IPS-18a (cell line): ENCODE measurements around the gene TRAF7.

Experiments used
- H3K27ac ChIP-seq: one replicate; pipeline ENCODE4 v1.5.1; 2013; ENCODE audit warnings: low read length
- H3K27me3 ChIP-seq: one replicate; pipeline ENCODE4 v1.6.1; 2013; ENCODE audit warnings: mild to moderate bottlenecking, low read length; ENCODE audit not compliant: control insufficient read depth, insufficient read depth
- H3K36me3 ChIP-seq: one replicate; pipeline ENCODE4 v1.6.1; 2013; ENCODE audit warnings: low read depth, low read length; ENCODE audit not compliant: control insufficient read depth
- H3K4me1 ChIP-seq: one replicate; pipeline ENCODE4 v1.6.1; 2013; ENCODE audit warnings: low read depth, low read length; ENCODE audit not compliant: control insufficient read depth
- H3K4me3 ChIP-seq: one replicate; pipeline ENCODE4 v1.5.1; 2013; ENCODE audit warnings: low read length
- H3K9ac ChIP-seq: one replicate; pipeline ENCODE4 v1.6.1; 2013; ENCODE audit warnings: mild to moderate bottlenecking, low read length, moderate library complexity
- H3K9me3 ChIP-seq: one replicate; pipeline ENCODE4 v1.6.1; 2013; ENCODE audit warnings: low read depth, low read length; ENCODE audit not compliant: control insufficient read depth

TRAF7 gene

GRCh38 chr16:2173916-2174315 is 18.3 kb downstream of the TRAF7 start:
- Histone ChIP-seq H3K9me3 (no peaks in the 10 kb centered on the region), H3K27me3 (no peaks in the 10 kb centered on the region), H3K9ac (no peak overlapping the region), H3K27ac (no peak overlapping the region), H3K36me3 (peaks cover 40% of the 10 kb centered on the region), H3K4me1 (no peaks in the 10 kb centered on the region), H3K4me3 (no peak overlapping the region)

GRCh38 chr16:2174396-2175131 is 19.0 kb downstream of the TRAF7 start:
- H3K36me3 ChIP-seq: peaks cover 38% of the 10 kb centered on the region
- H3K27ac ChIP-seq: no peak overlapping the region
- H3K4me1 ChIP-seq: no peaks in the 10 kb centered on the region
- H3K27me3 ChIP-seq: no peaks in the 10 kb centered on the region
- H3K9me3 ChIP-seq: no peaks in the 10 kb centered on the region
- H3K9ac ChIP-seq: no peak overlapping the region
- no peak overlapping the region for H3K4me3 ChIP-seq

GRCh38 chr16:2175454-2175853 is 19.9 kb downstream of the TRAF7 start:
- Histone ChIP-seq H3K9me3 (no peaks in the 10 kb centered on the region), H3K9ac (no peak overlapping the region), H3K4me1 (no peaks in the 10 kb centered on the region), H3K27ac (no peak overlapping the region), H3K36me3 (peaks cover 36% of the 10 kb centered on the region), H3K27me3 (no peaks in the 10 kb centered on the region), H3K4me3 (no peak overlapping the region)

GRCh38 chr16:2176047-2176446 is 20.5 kb downstream of the TRAF7 start:
- no peak overlapping the region for H3K27ac ChIP-seq
- H3K36me3 ChIP-seq: peaks cover 35% of the 10 kb centered on the region
- H3K27me3 ChIP-seq: no peaks in the 10 kb centered on the region
- no peaks in the 10 kb centered on the region for H3K4me1 ChIP-seq
- no peak overlapping the region for H3K4me3 ChIP-seq
- H3K9me3 ChIP-seq: no peaks in the 10 kb centered on the region
- no peak overlapping the region for H3K9ac ChIP-seq

GRCh38 chr16:2177101-2177500 is 21.5 kb downstream of the TRAF7 start:
- H3K27ac ChIP-seq: no peak overlapping the region
- no peak overlapping the region for H3K4me3 ChIP-seq
- H3K27me3 ChIP-seq: no peaks in the 10 kb centered on the region
- no peaks in the 10 kb centered on the region for H3K9me3 ChIP-seq
- peaks cover 31% of the 10 kb centered on the region for H3K36me3 ChIP-seq
- no peaks in the 10 kb centered on the region for H3K4me1 ChIP-seq
- H3K9ac ChIP-seq: no peak overlapping the region

- no peak overlapping the region for H3K27ac ChIP-seq
Observed at GRCh38 chr16:2177561-2177960, 22.0 kb downstream of the TRAF7 start.

GRCh38 chr16:2178321-2179106 is 22.9 kb downstream of the TRAF7 start:
- no peaks in the 10 kb centered on the region for H3K27me3 ChIP-seq
- no peak overlapping the region for H3K27ac ChIP-seq
- H3K4me3 ChIP-seq: no peak overlapping the region
- no peak overlapping the region for H3K9ac ChIP-seq
- H3K4me1 ChIP-seq: no peaks in the 10 kb centered on the region
- H3K9me3 ChIP-seq: no peaks in the 10 kb centered on the region
- peaks cover 23% of the 10 kb centered on the region for H3K36me3 ChIP-seq

More at GRCh38 chr16:2177561-2177960, 22.0 kb downstream of the TRAF7 start:
- no peak overlapping the region for H3K9ac ChIP-seq
- no peaks in the 10 kb centered on the region for H3K4me1 ChIP-seq
- peaks cover 31% of the 10 kb centered on the region for H3K36me3 ChIP-seq
- no peak overlapping the region for H3K4me3 ChIP-seq
- no peaks in the 10 kb centered on the region for H3K9me3 ChIP-seq
- no peaks in the 10 kb centered on the region for H3K27me3 ChIP-seq

- H3K27ac ChIP-seq: no peak overlapping the region
- no peaks in the 10 kb centered on the region for H3K9me3 ChIP-seq
- no peaks in the 10 kb centered on the region for H3K4me1 ChIP-seq
- no peaks in the 10 kb centered on the region for H3K27me3 ChIP-seq
- no peak overlapping the region for H3K4me3 ChIP-seq
- no peak overlapping the region for H3K9ac ChIP-seq
- H3K36me3 ChIP-seq: peaks cover 20% of the 10 kb centered on the region
Observed at GRCh38 chr16:2179107-2179501, 23.5 kb downstream of the TRAF7 start.

GRCh38 chr16:2179576-2179975 is 24.0 kb downstream of the TRAF7 start:
- no peak overlapping the region for H3K9ac ChIP-seq
- H3K36me3 ChIP-seq: peaks cover 15% of the 10 kb centered on the region
- no peak overlapping the region for H3K4me3 ChIP-seq
- H3K27ac ChIP-seq: no peak overlapping the region
- no peaks in the 10 kb centered on the region for H3K4me1 ChIP-seq
- H3K9me3 ChIP-seq: no peaks in the 10 kb centered on the region
- no peaks in the 10 kb centered on the region for H3K27me3 ChIP-seq

- no peak overlapping the region for H3K27ac ChIP-seq
- H3K4me3 ChIP-seq: no peak overlapping the region
- H3K9ac ChIP-seq: no peak overlapping the region
- no peaks in the 10 kb centered on the region for H3K9me3 ChIP-seq
- no peaks in the 10 kb centered on the region for H3K4me1 ChIP-seq
- no peaks in the 10 kb centered on the region for H3K27me3 ChIP-seq
- H3K36me3 ChIP-seq: peaks cover 8% of the 10 kb centered on the region
Observed at GRCh38 chr16:2180461-2180860, 24.9 kb downstream of the TRAF7 start.

GRCh38 chr16:2180962-2181923 is 25.7 kb downstream of the TRAF7 start:
- H3K27me3 ChIP-seq: no peaks in the 10 kb centered on the region
- peaks cover under 1% of the 10 kb centered on the region for H3K36me3 ChIP-seq
- H3K4me1 ChIP-seq: no peaks in the 10 kb centered on the region
- H3K27ac ChIP-seq: no peak overlapping the region
- H3K9ac ChIP-seq: no peak overlapping the region
- no peak overlapping the region for H3K4me3 ChIP-seq
- H3K9me3 ChIP-seq: no peaks in the 10 kb centered on the region
